ENCODE data around the gene AKNA.

Gene AKNA

DNA sequence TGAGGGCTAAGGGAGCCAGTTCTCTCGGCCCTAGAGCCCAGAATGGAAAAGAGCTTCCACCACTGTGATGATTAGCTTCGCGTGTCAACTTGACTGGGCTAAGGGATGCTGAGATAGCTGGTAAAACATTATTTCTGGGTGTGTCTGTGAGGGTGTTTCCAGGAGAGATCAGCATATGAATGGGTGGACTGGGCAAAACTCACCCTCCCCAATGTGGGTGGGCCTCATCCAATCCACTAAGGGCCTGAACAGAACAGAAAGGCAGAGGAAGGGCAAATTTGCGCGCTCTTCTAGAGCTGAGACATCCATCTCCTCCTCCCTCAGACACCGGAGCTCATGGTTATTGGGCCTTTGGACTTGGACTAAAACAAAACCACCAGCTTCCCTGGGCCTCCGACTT, 20.9 kb upstream of the AKNA start:
- Histone ChIP-seq H3K36me3 (no peaks in the 10 kb centered on the region), H3K9me3 (no peaks in the 10 kb centered on the region), H3K4me3 (ENCODE audit: low read depth, low read length) (no peak overlapping the region), H3K4me1 (no peaks in the 10 kb centered on the region), H3K27me3 (no peaks in the 10 kb centered on the region)
- TF ChIP-seq, protein P1, sequence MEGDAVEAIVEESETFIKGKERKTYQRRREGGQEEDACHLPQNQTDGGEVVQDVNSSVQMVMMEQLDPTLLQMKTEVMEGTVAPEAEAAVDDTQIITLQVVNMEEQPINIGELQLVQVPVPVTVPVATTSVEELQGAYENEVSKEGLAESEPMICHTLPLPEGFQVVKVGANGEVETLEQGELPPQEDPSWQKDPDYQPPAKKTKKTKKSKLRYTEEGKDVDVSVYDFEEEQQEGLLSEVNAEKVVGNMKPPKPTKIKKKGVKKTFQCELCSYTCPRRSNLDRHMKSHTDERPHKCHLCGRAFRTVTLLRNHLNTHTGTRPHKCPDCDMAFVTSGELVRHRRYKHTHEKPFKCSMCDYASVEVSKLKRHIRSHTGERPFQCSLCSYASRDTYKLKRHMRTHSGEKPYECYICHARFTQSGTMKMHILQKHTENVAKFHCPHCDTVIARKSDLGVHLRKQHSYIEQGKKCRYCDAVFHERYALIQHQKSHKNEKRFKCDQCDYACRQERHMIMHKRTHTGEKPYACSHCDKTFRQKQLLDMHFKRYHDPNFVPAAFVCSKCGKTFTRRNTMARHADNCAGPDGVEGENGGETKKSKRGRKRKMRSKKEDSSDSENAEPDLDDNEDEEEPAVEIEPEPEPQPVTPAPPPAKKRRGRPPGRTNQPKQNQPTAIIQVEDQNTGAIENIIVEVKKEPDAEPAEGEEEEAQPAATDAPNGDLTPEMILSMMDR (IDR thresholded peaks at IDR 0.05; ENCODE audit: low read depth, low read length), result no peak
- no peak for DNase-seq

- Histone ChIP-seq H3K36me3 (no peaks in the 10 kb centered on the region), H3K4me1 (no peaks in the 10 kb centered on the region), H3K4me3 (ENCODE audit: low read depth, low read length) (no peak overlapping the region), H3K9me3 (no peaks in the 10 kb centered on the region), H3K27me3 (no peaks in the 10 kb centered on the region)
- TF ChIP-seq, protein P1 (IDR thresholded peaks at IDR 0.05; ENCODE audit: low read depth, low read length), result no peak
- DNase-seq, result no peak
These were observed 20.1 kb upstream of the AKNA start for GRCh38 chr9:114407889-114408288.

GRCh38 chr9:114406441-114406840, 18.7 kb upstream of the AKNA start:
- no peak overlapping the region for H3K4me3 ChIP-seq (ENCODE audit: low read depth, low read length)
- TF ChIP-seq, protein P1 (IDR thresholded peaks at IDR 0.05; ENCODE audit: low read depth, low read length), result no peak
- H3K4me1 ChIP-seq, result no peaks in the 10 kb centered on the region
- no peaks in the 10 kb centered on the region for H3K27me3 ChIP-seq
- no peak for DNase-seq
- no peaks in the 10 kb centered on the region for H3K9me3 ChIP-seq
- no peaks in the 10 kb centered on the region for H3K36me3 ChIP-seq

DNA sequence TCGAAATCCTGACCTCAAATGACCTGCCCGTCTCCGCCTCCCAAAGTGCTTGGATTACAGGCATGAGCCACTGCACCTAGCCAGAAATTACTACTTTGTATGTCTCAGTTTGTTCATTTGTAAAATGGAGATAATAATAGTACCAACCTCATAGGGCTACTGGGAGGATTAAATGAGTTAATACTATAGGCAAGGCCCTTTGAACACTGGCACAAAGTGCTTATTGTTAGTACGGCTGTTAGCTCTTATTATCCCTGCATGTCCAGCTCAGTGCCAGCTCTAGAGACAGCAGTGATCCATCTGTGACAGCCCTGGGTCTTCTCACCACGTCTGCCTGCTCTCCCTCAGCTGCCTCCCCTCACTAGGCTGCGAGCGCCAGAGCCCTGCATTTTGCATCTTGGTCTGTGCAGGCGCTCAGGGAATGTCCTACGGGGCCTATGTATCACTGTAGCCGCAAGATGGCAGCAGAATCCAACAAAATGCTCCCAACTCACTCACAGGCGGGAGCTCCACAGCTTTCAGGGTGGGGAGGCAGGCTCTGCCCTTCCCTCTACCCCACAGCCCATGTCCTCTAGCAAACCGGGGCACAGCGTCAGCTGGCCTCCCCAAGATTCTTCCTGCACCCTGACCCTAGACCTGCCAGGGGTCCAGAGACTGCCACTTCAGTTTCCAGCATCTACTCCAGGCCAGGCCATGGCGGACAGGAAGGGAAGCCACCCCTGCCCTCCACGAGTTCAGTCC, 17.7 kb upstream of the AKNA start:
- Histone ChIP-seq H3K4me1 (no peaks in the 10 kb centered on the region), H3K4me3 (ENCODE audit: low read depth, low read length) (no peak overlapping the region), H3K36me3 (no peaks in the 10 kb centered on the region), H3K9me3 (no peaks in the 10 kb centered on the region), H3K27me3 (no peaks in the 10 kb centered on the region)
- TF ChIP-seq, protein P1 (IDR thresholded peaks at IDR 0.05; ENCODE audit: low read depth, low read length), result peak; percentile 88
- peak; percentile 82 for DNase-seq

GRCh38 chr9:114404531-114404930, 16.7 kb upstream of the AKNA start:
- DNase-seq, result no peak
- H3K4me1 ChIP-seq, result no peaks in the 10 kb centered on the region
- TF ChIP-seq, protein P1 (IDR thresholded peaks at IDR 0.05; ENCODE audit: low read depth, low read length), result no peak
- H3K4me3 ChIP-seq (ENCODE audit: low read depth, low read length), result no peak overlapping the region
- no peaks in the 10 kb centered on the region for H3K27me3 ChIP-seq
- no peaks in the 10 kb centered on the region for H3K9me3 ChIP-seq
- no peaks in the 10 kb centered on the region for H3K36me3 ChIP-seq

- Histone ChIP-seq H3K36me3 (no peaks in the 10 kb centered on the region), H3K4me1 (no peaks in the 10 kb centered on the region), H3K4me3 (ENCODE audit: low read depth, low read length) (no peak overlapping the region), H3K9me3 (no peaks in the 10 kb centered on the region), H3K27me3 (no peaks in the 10 kb centered on the region)
- TF ChIP-seq, protein P1 (IDR thresholded peaks at IDR 0.05; ENCODE audit: low read depth, low read length), result no peak
- no peak for DNase-seq
These were observed 15.5 kb upstream of the AKNA start for GRCh38 chr9:114403153-114403756.

Data from BE2C (cell line).